ENCODE measurements around the gene ARHGAP15.

The ARHGAP15 gene

GRCh38 chr2:143468341-143468888 lies 339.2 kb downstream of the ARHGAP15 start:
- TF ChIP-seq ZNF274 (IDR thresholded peaks at IDR 0.05; ENCODE audit: low read depth, low read length) = no peak
- no peak overlapping the region for H3K4me3 ChIP-seq (ENCODE audit: low read length)

- no peak overlapping the region for H3K4me3 ChIP-seq (ENCODE audit: low read length)
- no peak for TF ChIP-seq ZNF274 (IDR thresholded peaks at IDR 0.05; ENCODE audit: low read depth, low read length)
Observed at GRCh38 chr2:143469323-143469722, 340.1 kb downstream of the ARHGAP15 start.

GRCh38 chr2:143471550-143471949 lies 342.3 kb downstream of the ARHGAP15 start:
- TF ChIP-seq ZNF274 (IDR thresholded peaks at IDR 0.05; ENCODE audit: low read depth, low read length) = no peak
- no peak overlapping the region for H3K4me3 ChIP-seq (ENCODE audit: low read length)

- H3K4me3 ChIP-seq (ENCODE audit: low read length) = no peak overlapping the region
- TF ChIP-seq ZNF274 (IDR thresholded peaks at IDR 0.05; ENCODE audit: low read depth, low read length) = no peak
Observed at GRCh38 chr2:143473216-143473615, 344.0 kb downstream of the ARHGAP15 start.

GRCh38 chr2:143473820-143474219 lies 344.6 kb downstream of the ARHGAP15 start:
- no peak overlapping the region for H3K4me3 ChIP-seq (ENCODE audit: low read length)
- no peak for TF ChIP-seq ZNF274 (IDR thresholded peaks at IDR 0.05; ENCODE audit: low read depth, low read length)

GRCh38 chr2:143474586-143474985 lies 345.4 kb downstream of the ARHGAP15 start:
- H3K4me3 ChIP-seq (ENCODE audit: low read length) = no peak overlapping the region
- no peak for TF ChIP-seq ZNF274 (IDR thresholded peaks at IDR 0.05; ENCODE audit: low read depth, low read length)

GRCh38 chr2:143475041-143475776 lies 346.0 kb downstream of the ARHGAP15 start:
- H3K4me3 ChIP-seq (ENCODE audit: low read length) = no peak overlapping the region
- no peak for TF ChIP-seq ZNF274 (IDR thresholded peaks at IDR 0.05; ENCODE audit: low read depth, low read length)

- no peak overlapping the region for H3K4me3 ChIP-seq (ENCODE audit: low read length)
- TF ChIP-seq ZNF274 (IDR thresholded peaks at IDR 0.05; ENCODE audit: low read depth, low read length) = no peak
Observed at GRCh38 chr2:143476336-143477087, 347.3 kb downstream of the ARHGAP15 start.

- no peak overlapping the region for H3K4me3 ChIP-seq (ENCODE audit: low read length)
- TF ChIP-seq ZNF274 (IDR thresholded peaks at IDR 0.05; ENCODE audit: low read depth, low read length) = no peak
Observed at GRCh38 chr2:143477714-143478443, 348.7 kb downstream of the ARHGAP15 start.

GRCh38 chr2:143480086-143480485 lies 350.9 kb downstream of the ARHGAP15 start:
- no peak for TF ChIP-seq ZNF274 (IDR thresholded peaks at IDR 0.05; ENCODE audit: low read depth, low read length)
- no peak overlapping the region for H3K4me3 ChIP-seq (ENCODE audit: low read length)

- no peak for TF ChIP-seq ZNF274 (IDR thresholded peaks at IDR 0.05; ENCODE audit: low read depth, low read length)
- H3K4me3 ChIP-seq (ENCODE audit: low read length) = no peak overlapping the region
Observed at GRCh38 chr2:143480601-143481236, 351.5 kb downstream of the ARHGAP15 start.

GRCh38 chr2:143481237-143481623 lies 352.0 kb downstream of the ARHGAP15 start:
- no peak for TF ChIP-seq ZNF274 (IDR thresholded peaks at IDR 0.05; ENCODE audit: low read depth, low read length)
- no peak overlapping the region for H3K4me3 ChIP-seq (ENCODE audit: low read length)

GRCh38 chr2:143481733-143482132 lies 352.5 kb downstream of the ARHGAP15 start:
- no peak overlapping the region for H3K4me3 ChIP-seq (ENCODE audit: low read length)
- no peak for TF ChIP-seq ZNF274 (IDR thresholded peaks at IDR 0.05; ENCODE audit: low read depth, low read length)

- no peak for TF ChIP-seq ZNF274 (IDR thresholded peaks at IDR 0.05; ENCODE audit: low read depth, low read length)
- H3K4me3 ChIP-seq (ENCODE audit: low read length) = no peak overlapping the region
Observed at GRCh38 chr2:143482316-143482715, 353.1 kb downstream of the ARHGAP15 start.

Measured in GM08714 (cell line).